HUES6 (cell line): ENCODE measurements around the gene ALOX12B.

ENCODE experiments used
- H3K27ac ChIP-seq: 2 replicates; pipeline ENCODE4 v1.7.0; 2013; ENCODE audit warnings: low read depth, mild to moderate bottlenecking, low read length, inconsistent platforms
- H3K27me3 ChIP-seq: 2 replicates; pipeline ENCODE4 v1.6.1; 2013; ENCODE audit warnings: low read length; ENCODE audit not compliant: control insufficient read depth, insufficient read depth
- H3K36me3 ChIP-seq: 2 replicates; pipeline ENCODE4 v1.6.1; 2013; ENCODE audit warnings: low read length; ENCODE audit not compliant: control insufficient read depth, insufficient read depth
- H3K4me1 ChIP-seq: 2 replicates; pipeline ENCODE4 v1.6.1; 2013; ENCODE audit warnings: low read length; ENCODE audit not compliant: control insufficient read depth, insufficient read depth
- H3K4me3 ChIP-seq: 2 replicates; pipeline ENCODE4 v1.5.1; 2013; ENCODE audit warnings: low read depth, low read length
- H3K9ac ChIP-seq: one replicate; pipeline ENCODE4 v1.6.1; 2013; ENCODE audit warnings: mild to moderate bottlenecking, low read length
- H3K9me3 ChIP-seq: 2 replicates; pipeline ENCODE4 v1.6.1; 2013; ENCODE audit warnings: low read depth, low read length; ENCODE audit not compliant: control insufficient read depth, insufficient read depth

Gene ALOX12B

GRCh38 chr17:8100763-8101162 lies 13.2 kb upstream of the ALOX12B start:
- no peaks in the 10 kb centered on the region for H3K36me3 ChIP-seq
- peaks cover 36% of the 10 kb centered on the region for H3K27me3 ChIP-seq
- no peak overlapping the region for H3K9ac ChIP-seq
- no peaks in the 10 kb centered on the region for H3K9me3 ChIP-seq
- no peak overlapping the region for H3K4me3 ChIP-seq
- H3K27ac ChIP-seq, result no peak overlapping the region
- H3K4me1 ChIP-seq, result no peaks in the 10 kb centered on the region

GRCh38 chr17:8100111-8100510 lies 12.6 kb upstream of the ALOX12B start:
- Histone ChIP-seq H3K4me3 (no peak overlapping the region), H3K4me1 (no peaks in the 10 kb centered on the region), H3K36me3 (no peaks in the 10 kb centered on the region), H3K27ac (no peak overlapping the region), H3K27me3 (peaks cover 41% of the 10 kb centered on the region), H3K9ac (no peak overlapping the region), H3K9me3 (no peaks in the 10 kb centered on the region)

- no peak overlapping the region for H3K9ac ChIP-seq
- H3K9me3 ChIP-seq, result no peaks in the 10 kb centered on the region
- H3K27ac ChIP-seq, result no peak overlapping the region
- H3K27me3 ChIP-seq, result peaks cover 31% of the 10 kb centered on the region
- H3K36me3 ChIP-seq, result no peaks in the 10 kb centered on the region
- no peaks in the 10 kb centered on the region for H3K4me1 ChIP-seq
- no peak overlapping the region for H3K4me3 ChIP-seq
These were observed 9.0 kb upstream of the ALOX12B start for GRCh38 chr17:8096541-8096940.

GRCh38 chr17:8095361-8095760 lies 7.8 kb upstream of the ALOX12B start:
- Histone ChIP-seq H3K36me3 (no peaks in the 10 kb centered on the region), H3K27ac (no peak overlapping the region), H3K9ac (no peak overlapping the region), H3K9me3 (no peaks in the 10 kb centered on the region), H3K4me1 (no peaks in the 10 kb centered on the region), H3K27me3 (peaks cover 31% of the 10 kb centered on the region), H3K4me3 (no peak overlapping the region)

GRCh38 chr17:8091033-8091687 lies 3.6 kb upstream of the ALOX12B start:
- no peak overlapping the region for H3K27ac ChIP-seq
- H3K9me3 ChIP-seq, result no peaks in the 10 kb centered on the region
- peaks cover 46% of the 10 kb centered on the region for H3K27me3 ChIP-seq

GRCh38 chr17:8089728-8090127 lies 2.2 kb upstream of the ALOX12B start:
- Histone ChIP-seq H3K27me3 (peaks cover 41% of the 10 kb centered on the region; the same call in 1 of the 2 replicates), H3K27ac (no peak overlapping the region), H3K4me1 (no peaks in the 10 kb centered on the region), H3K9ac (no peak overlapping the region), H3K4me3 (no peak overlapping the region), H3K36me3 (no peaks in the 10 kb centered on the region), H3K9me3 (no peaks in the 10 kb centered on the region)

More at GRCh38 chr17:8091033-8091687, 3.6 kb upstream of the ALOX12B start:
- Histone ChIP-seq H3K36me3 (no peaks in the 10 kb centered on the region), H3K9ac (no peak overlapping the region), H3K4me3 (no peak overlapping the region), H3K4me1 (no peaks in the 10 kb centered on the region)

- Histone ChIP-seq H3K4me1 (no peaks in the 10 kb centered on the region), H3K27me3 (peaks cover 50% of the 10 kb centered on the region; the same call in 1 of the 2 replicates), H3K9ac (no peak overlapping the region), H3K36me3 (no peaks in the 10 kb centered on the region), H3K9me3 (no peaks in the 10 kb centered on the region), H3K4me3 (no peak overlapping the region), H3K27ac (no peak overlapping the region)
These were observed 375 bp upstream of the ALOX12B start for GRCh38 chr17:8087952-8088230.

GRCh38 chr17:8084250-8084649 lies 3.3 kb downstream of the ALOX12B start:
- no peaks in the 10 kb centered on the region for H3K9me3 ChIP-seq
- H3K27me3 ChIP-seq, result peaks cover 75% of the 10 kb centered on the region
- H3K4me1 ChIP-seq, result no peaks in the 10 kb centered on the region
- H3K4me3 ChIP-seq, result no peak overlapping the region
- H3K27ac ChIP-seq, result no peak overlapping the region
- H3K36me3 ChIP-seq, result no peaks in the 10 kb centered on the region
- H3K9ac ChIP-seq, result no peak overlapping the region

- no peaks in the 10 kb centered on the region; the same call in 1 of the 2 replicates for H3K9me3 ChIP-seq
- H3K27me3 ChIP-seq, result peaks cover 82% of the 10 kb centered on the region
- no peaks in the 10 kb centered on the region for H3K36me3 ChIP-seq
- H3K4me3 ChIP-seq, result no peak overlapping the region
- H3K9ac ChIP-seq, result no peak overlapping the region
- no peaks in the 10 kb centered on the region for H3K4me1 ChIP-seq
- H3K27ac ChIP-seq, result no peak overlapping the region
These were observed 5.2 kb downstream of the ALOX12B start for GRCh38 chr17:8082292-8082691.

GRCh38 chr17:8081876-8082275 lies 5.6 kb downstream of the ALOX12B start:
- no peak overlapping the region for H3K27ac ChIP-seq
- H3K9me3 ChIP-seq, result no peaks in the 10 kb centered on the region; the same call in 1 of the 2 replicates
- H3K4me3 ChIP-seq, result no peak overlapping the region
- H3K36me3 ChIP-seq, result no peaks in the 10 kb centered on the region
- peaks cover 82% of the 10 kb centered on the region for H3K27me3 ChIP-seq
- H3K9ac ChIP-seq, result no peak overlapping the region
- no peaks in the 10 kb centered on the region for H3K4me1 ChIP-seq

GRCh38 chr17:8080799-8081219 lies 6.7 kb downstream of the ALOX12B start:
- Histone ChIP-seq H3K9me3 (no peaks in the 10 kb centered on the region; the same call in 1 of the 2 replicates), H3K4me3 (peak overlapping the region; percentile 77), H3K27ac (no peak overlapping the region), H3K36me3 (no peaks in the 10 kb centered on the region), H3K27me3 (peaks cover 83% of the 10 kb centered on the region), H3K9ac (no peak overlapping the region), H3K4me1 (no peaks in the 10 kb centered on the region)
